ENCODE results near the gene VWA5A. TPM values are rescaled to one million over a fixed set of nuclear protein-coding genes. Genes with fewer than 3 reads are reported as not detected.
"Not testable (repeated sequence)": the region's sequence is repeated elsewhere in the genome, so short reads cannot be mapped to it uniquely, and the experiment has no call there.

VWA5A gene
- total and polyA plus RNA-seq, 2 of the 13 experiments (the other 11 are each of a cell fraction or from before 2014, with no cell fraction given): 1.3 to 1.8 TPM

DNA sequence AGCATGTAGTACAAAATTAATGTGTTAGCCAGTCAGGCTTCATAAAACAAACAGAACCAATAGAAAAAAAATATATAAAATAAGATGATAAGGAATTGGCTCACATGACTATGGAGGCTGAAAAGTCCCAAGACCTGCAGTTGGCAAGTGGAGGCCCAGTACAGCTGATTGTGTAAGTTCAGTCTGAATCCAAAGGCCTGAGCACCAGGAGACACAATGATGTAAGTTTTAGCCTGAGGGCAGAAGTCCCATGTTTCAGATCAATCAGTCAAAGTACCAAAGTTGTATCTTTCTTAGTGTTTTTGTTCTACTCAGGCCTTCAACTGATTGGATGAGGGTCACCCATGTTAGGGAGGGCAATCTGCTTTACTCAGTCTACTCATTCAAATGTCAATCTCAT lies 53.5 kb downstream of the VWA5A start (continued):
- TF ChIP-seq ZNF343 (CRISPR knock-in tag; IDR thresholded peaks at IDR 0.05): no peak
- TF ChIP-seq ZNF569 (CRISPR knock-in tag; IDR thresholded peaks at IDR 0.05; ENCODE audit: borderline replicate concordance): no peak

DNA sequence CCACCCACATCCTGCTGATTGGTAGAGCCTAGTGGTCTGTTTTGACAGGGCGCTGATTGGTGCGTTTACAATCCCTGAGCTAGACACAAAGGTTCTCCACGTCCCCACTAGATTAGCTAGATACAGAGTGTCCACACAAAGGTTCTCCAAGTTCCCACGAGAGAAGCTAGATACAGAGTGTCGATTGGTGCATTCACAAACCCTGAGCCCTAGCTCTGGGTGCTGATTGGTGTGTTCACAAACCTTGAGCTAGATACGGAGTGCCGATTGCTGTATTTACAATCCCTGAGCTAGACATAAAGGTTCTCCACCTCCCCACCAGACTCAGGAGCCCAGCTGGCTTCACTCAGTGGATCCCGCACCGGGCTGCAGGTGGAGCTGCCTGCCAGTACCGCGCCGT lies 55.1 kb downstream of the VWA5A start:
- CTCF ChIA-PET (ENCODE audit: low intra/inter-chr PET ratio, low total read pairs); DNase-seq (ENCODE audit: low spot score); H3K36me3 ChIP-seq (replicated peaks in 1 of 2; ENCODE audit: control insufficient read depth in 1 of 2, insufficient read depth in 2 of 2, low read length in 2 of 2); H3K9ac ChIP-seq (ENCODE audit: insufficient read depth, low read depth, low read length); H3K4me3 ChIP-seq (replicated peaks in 1 of 3; ENCODE audit: insufficient read depth in 1 of 3, low read depth in 2 of 3, low read length in 3 of 3); ATAC-seq; H2AFZ ChIP-seq (ENCODE audit: low read length); BruUV-seq (replicated peaks); POLR2A ChIA-PET; H3K79me2 ChIP-seq (ENCODE audit: insufficient read depth, low read length); H4K20me1 ChIP-seq (ENCODE audit: insufficient read depth, low read length); in situ Hi-C loops (cut with HindIII; ENCODE audit: extremely low pct_ligation_motif_present, low pct_unique_long_range_greater_than_20kb); H3K4me1 ChIP-seq (ENCODE audit: insufficient read depth, low read length); H3K27me3 ChIP-seq (ENCODE audit: control insufficient read depth in 1 of 2, insufficient read depth in 2 of 2, low read length in 2 of 2); H3K4me2 ChIP-seq (ENCODE audit: low read depth, low read length); H3K27ac ChIP-seq (ENCODE audit: extremely low read length, insufficient read depth, low read length); intact Hi-C loops (cut with micrococcal nuclease; ENCODE audit: unreplicated experiment); H3K9me3 ChIP-seq (ENCODE audit: low read length); FAIRE-seq: not testable (repeated sequence)
- no CpG with 5 or more reads among the region's 12 CpGs for WGBS (ENCODE audit: low lambda C conversion rate)

DNA sequence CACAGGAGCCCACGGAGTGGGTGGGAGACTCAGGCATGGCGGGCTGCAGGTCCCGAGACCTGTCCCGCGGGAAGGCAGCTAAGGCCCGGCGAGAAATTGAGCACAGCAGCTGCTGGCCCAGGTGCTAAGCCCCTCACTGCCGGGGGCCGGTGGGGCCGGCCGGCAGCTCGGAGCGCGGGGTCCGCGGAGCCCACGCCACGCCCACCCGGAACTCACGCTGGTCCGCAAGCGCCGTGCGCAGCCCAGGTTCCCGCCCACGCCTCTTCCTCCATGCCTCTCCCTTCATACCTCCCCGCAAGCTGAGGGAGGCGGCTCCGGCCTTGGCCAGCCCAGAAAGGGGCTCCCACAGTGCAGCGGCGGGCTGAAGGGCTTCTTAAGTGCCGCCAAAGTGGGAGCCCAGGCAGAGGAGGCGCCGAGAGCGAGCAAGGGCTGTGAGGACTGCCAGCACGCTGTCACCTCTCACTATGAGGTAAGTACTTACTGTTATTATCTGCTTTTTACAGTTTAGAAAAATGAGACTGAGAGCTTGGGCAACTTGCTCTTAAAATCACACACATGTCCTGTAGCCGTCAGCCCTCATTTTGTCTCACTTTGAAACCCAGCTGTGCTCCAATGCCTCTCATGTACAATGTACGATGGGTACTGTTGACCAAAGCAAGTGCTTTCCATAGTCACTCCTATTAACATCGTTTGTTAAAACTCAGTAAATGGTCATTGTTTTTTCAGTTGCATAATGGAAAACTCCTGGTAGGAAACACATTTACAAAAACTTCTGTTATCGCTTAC lies 55.7 kb downstream of the VWA5A start:
- WGBS (ENCODE audit: low lambda C conversion rate): 72% methylated on average over 28 of the region's 40 CpGs
- Histone ChIP-seq H3K36me3 (replicated peaks in 1 of 2; ENCODE audit: control insufficient read depth in 1 of 2, insufficient read depth in 2 of 2, low read length in 2 of 2) (no peaks in the 10 kb centered on the region), H3K27me3 (ENCODE audit: control insufficient read depth in 1 of 2, insufficient read depth in 2 of 2, low read length in 2 of 2) (no peaks in the 10 kb centered on the region), H4K20me1 (ENCODE audit: insufficient read depth, low read length) (no peaks in the 10 kb centered on the region), H3K79me2 (ENCODE audit: insufficient read depth, low read length) (no peaks in the 10 kb centered on the region), H3K27ac (ENCODE audit: extremely low read length, insufficient read depth, low read length) (no peak overlapping the region), H3K9me3 (ENCODE audit: low read length) (no peaks in the 10 kb centered on the region), H3K4me2 (ENCODE audit: low read depth, low read length) (no peak overlapping the region), H2AFZ (ENCODE audit: low read length) (no peak overlapping the region), H3K9ac (ENCODE audit: insufficient read depth, low read depth, low read length) (no peak overlapping the region), H3K4me3 (replicated peaks in 1 of 3; ENCODE audit: insufficient read depth in 1 of 3, low read depth in 2 of 3, low read length in 3 of 3) (no peak overlapping the region), H3K4me1 (ENCODE audit: insufficient read depth, low read length) (no peaks in the 10 kb centered on the region)
- DNase-seq (ENCODE audit: low spot score): no peak
- intact Hi-C loops (cut with micrococcal nuclease; ENCODE audit: unreplicated experiment) (no loop called here), in situ Hi-C loops (cut with HindIII; ENCODE audit: extremely low pct_ligation_motif_present, low pct_unique_long_range_greater_than_20kb) (no loop called here)
- no peak for FAIRE-seq
- ChIA-PET POLR2A (no interaction called here), CTCF (ENCODE audit: low intra/inter-chr PET ratio, low total read pairs) (no interaction called here)
- BruUV-seq (replicated peaks): no TSS peak
- ATAC-seq: no peak
- no peak for TF ChIP-seq ZNF205 (CRISPR knock-in tag; IDR thresholded peaks at IDR 0.05)
- TF ChIP-seq, protein P1, sequence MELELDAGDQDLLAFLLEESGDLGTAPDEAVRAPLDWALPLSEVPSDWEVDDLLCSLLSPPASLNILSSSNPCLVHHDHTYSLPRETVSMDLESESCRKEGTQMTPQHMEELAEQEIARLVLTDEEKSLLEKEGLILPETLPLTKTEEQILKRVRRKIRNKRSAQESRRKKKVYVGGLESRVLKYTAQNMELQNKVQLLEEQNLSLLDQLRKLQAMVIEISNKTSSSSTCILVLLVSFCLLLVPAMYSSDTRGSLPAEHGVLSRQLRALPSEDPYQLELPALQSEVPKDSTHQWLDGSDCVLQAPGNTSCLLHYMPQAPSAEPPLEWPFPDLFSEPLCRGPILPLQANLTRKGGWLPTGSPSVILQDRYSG (CRISPR knock-in tag; IDR thresholded peaks at IDR 0.05): no peak
- no peak for TF ChIP-seq HDAC2 (CRISPR knock-in tag; IDR thresholded peaks at IDR 0.05)
- no peak for TF ChIP-seq MAF1 (CRISPR knock-in tag; IDR thresholded peaks at IDR 0.05; ENCODE audit: borderline replicate concordance)
- no peak for TF ChIP-seq FLYWCH1 (CRISPR knock-in tag; IDR thresholded peaks at IDR 0.05)
- no peak for TF ChIP-seq SCMH1 (CRISPR knock-in tag; IDR thresholded peaks at IDR 0.05; ENCODE audit: borderline replicate concordance)
- no peak for TF ChIP-seq CCDC6 (CRISPR knock-in tag; IDR thresholded peaks at IDR 0.05)
- TF ChIP-seq, protein P2, sequence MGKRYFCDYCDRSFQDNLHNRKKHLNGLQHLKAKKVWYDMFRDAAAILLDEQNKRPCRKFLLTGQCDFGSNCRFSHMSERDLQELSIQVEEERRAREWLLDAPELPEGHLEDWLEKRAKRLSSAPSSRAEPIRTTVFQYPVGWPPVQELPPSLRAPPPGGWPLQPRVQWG (CRISPR knock-in tag; IDR thresholded peaks at IDR 0.05; ENCODE audit: borderline replicate concordance, low read depth): no peak
- TF ChIP-seq, protein P3, sequence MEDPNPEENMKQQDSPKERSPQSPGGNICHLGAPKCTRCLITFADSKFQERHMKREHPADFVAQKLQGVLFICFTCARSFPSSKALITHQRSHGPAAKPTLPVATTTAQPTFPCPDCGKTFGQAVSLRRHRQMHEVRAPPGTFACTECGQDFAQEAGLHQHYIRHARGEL (CRISPR knock-in tag; IDR thresholded peaks at IDR 0.05): no peak
- TF ChIP-seq HOXA5 (CRISPR knock-in tag; IDR thresholded peaks at IDR 0.05): no peak
- no peak for TF ChIP-seq MIXL1 (CRISPR knock-in tag; IDR thresholded peaks at IDR 0.05)
- no peak for TF ChIP-seq GZF1 (CRISPR knock-in tag; IDR thresholded peaks at IDR 0.05)
- no peak for TF ChIP-seq RFXAP (CRISPR knock-in tag; IDR thresholded peaks at IDR 0.05; ENCODE audit: borderline replicate concordance)
- no peak for TF ChIP-seq PHB2 (IDR thresholded peaks at IDR 0.05; ENCODE audit: partially characterized antibody)
- no peak for TF ChIP-seq AHR (CRISPR knock-in tag; IDR thresholded peaks at IDR 0.05)

Data from HepG2 (cell line).